Prostate gland (tissue), 2 donors: ENCODE data around the gene DOCK3. TPM values are rescaled to one million over a fixed set of nuclear protein-coding genes. Genes with fewer than 3 reads are reported as not detected.
"Not testable (repeated sequence)": the region's sequence is repeated elsewhere in the genome, so short reads cannot be mapped to it uniquely, and the experiment has no call there.

Source experiments
- DNase-seq: peaks from one replicate; pipeline ENCODE4 v3.0.0-alpha.2; 2019; ENCODE audit warnings: low spot score
- H3K27ac ChIP-seq, 2 donors: fragments of 200-600 bp; sonication (generic); 2 replicates each; pipeline ENCODE4 v1.5.1; 2017 to 2019
- H3K27me3 ChIP-seq: fragments of 200-600 bp; sonication (generic); replicated peaks from 2 replicates; pipeline ENCODE4 v1.5.1; 2019; ENCODE audit not compliant: insufficient read depth
- H3K36me3 ChIP-seq, 2 donors: fragments of 200-600 bp; sonication (generic); 1 replicate in 1 of 2; 2 replicates in 1 of 2; pipeline versions ENCODE4 v1.5.1 to v1.8.1; 2017 to 2019
- H3K4me1 ChIP-seq: fragments of 200-600 bp; sonication (generic); replicated peaks from 2 replicates; pipeline ENCODE4 v1.5.1; 2019
- H3K4me3 ChIP-seq, 2 donors: fragments of 200-600 bp; sonication (generic); 2 replicates each; pipeline ENCODE4 v1.5.1; 2017 to 2019
- H3K9me3 ChIP-seq: fragments of 200-600 bp; sonication (generic); 2 replicates; pipeline ENCODE4 v1.5.1; 2017
- CTCF ChIP-seq, 4 experiments: fragments of 200-600 bp in 2 of 4; fragments of 450-650 bp in 2 of 4; sonication (generic) in 2 of 4; IDR thresholded peaks; 1 replicate in 3 of 4; 2 replicates in 1 of 4; pipeline ENCODE4 v1.5.1; 2016 to 2019; ENCODE audit warnings: antibody characterized with exemption in 4 of 4, mild to moderate bottlenecking in 2 of 4, moderate library complexity in 2 of 4
- POLR2A ChIP-seq: fragments of 450-650 bp; IDR thresholded peaks from one replicate; pipeline ENCODE4 v1.6.1; 2016; ENCODE audit warnings: antibody characterized with exemption, mild to moderate bottlenecking
- POLR2AphosphoS5 ChIP-seq: sonication (generic); formaldehyde crosslinking; IDR thresholded peaks from one replicate; pipeline ENCODE4 v1.6.1; 2017; ENCODE audit warnings: antibody characterized with exemption
- WGBS: methylation state at CpG from one replicate; pipeline ENCODE4 v1.1.5; 2018; 5-methylcytosine and 5-hydroxymethylcytosine counted together
- intact Hi-C: fragments of 100-400 bp; cut with DNase I; formaldehyde crosslinking; loops from one replicate; pipeline ENCODE4 v1.14.2; 2022
- total RNA-seq, 2 donors: library from RNA; depleted of rRNA; stranded (reverse); fragments of >200 nt; gene quantifications; one replicate each; pipeline ENCODE4 v1.1.0, GENCODE V29; 2016

The DOCK3 gene
- total RNA-seq, 2 donors from 2014 or later = 0.36 to 6.3 TPM

DNA sequence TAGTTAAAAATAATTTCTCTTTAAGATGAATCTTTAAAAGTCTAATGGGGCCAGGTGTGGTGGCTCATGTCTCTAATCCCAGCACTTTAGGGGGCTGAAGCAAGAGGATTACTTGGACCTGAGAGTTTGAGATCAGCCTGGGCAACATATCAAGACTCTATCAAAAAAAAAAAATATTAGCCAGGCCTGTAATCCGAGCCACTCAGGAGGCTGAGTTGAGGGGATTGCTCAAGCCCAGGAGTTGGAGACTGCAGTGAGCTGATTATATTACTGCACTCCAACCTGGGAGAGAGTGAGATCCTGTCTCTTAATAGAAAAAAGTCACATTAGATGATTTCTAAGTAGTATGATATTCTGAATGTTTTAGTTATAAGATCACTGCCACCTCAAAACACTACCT is 388.3 kb downstream of the DOCK3 start:
- WGBS = 15% methylated on average over 1 of the region's 1 CpG
- DNase-seq = no peak

GRCh38 chr3:51075221-51075775 is 400.6 kb downstream of the DOCK3 start:
- Histone ChIP-seq H3K9me3 (no peaks in the 10 kb centered on the region), H3K36me3 (no peaks in the 10 kb centered on the region), H3K4me1 (no peaks in the 10 kb centered on the region), H3K27ac (no peak overlapping the region), H3K4me3 (no peak overlapping the region), H3K27me3 (no peaks in the 10 kb centered on the region)
- intact Hi-C loops = no loop called here
- WGBS = 28% methylated on average over 2 of the region's 2 CpGs
- peak; percentile 53 for TF ChIP-seq POLR2AphosphoS5
- TF ChIP-seq CTCF (IDR thresholded peaks at IDR 0.05) = no peak
- DNase-seq = peak; percentile 39

More for the DNA sequence above, 388.3 kb downstream of the DOCK3 start:
- Histone ChIP-seq H3K27ac (no peak overlapping the region), H3K9me3 (no peaks in the 10 kb centered on the region), H3K36me3 (no peaks in the 10 kb centered on the region), H3K27me3 (no peaks in the 10 kb centered on the region), H3K4me3 (no peak overlapping the region), H3K4me1 (no peaks in the 10 kb centered on the region)
- intact Hi-C loops = no loop called here
- TF ChIP-seq POLR2A (no peak), CTCF (IDR thresholded peaks at IDR 0.05) (no peak), POLR2AphosphoS5 (no peak)

- Histone ChIP-seq H3K4me3 (no peak overlapping the region), H3K36me3 (no peaks in the 10 kb centered on the region), H3K27me3 (no peaks in the 10 kb centered on the region), H3K4me1 (no peaks in the 10 kb centered on the region), H3K27ac (no peak overlapping the region), H3K9me3 (no peaks in the 10 kb centered on the region)
- TF ChIP-seq POLR2AphosphoS5 (no peak), CTCF (IDR thresholded peaks at IDR 0.05) (no peak), POLR2A (no peak)
- intact Hi-C loops = no loop called here
- WGBS = 94% methylated on average over 2 of the region's 2 CpGs
- DNase-seq = no peak
Observed at GRCh38 chr3:51082363-51082762, 407.6 kb downstream of the DOCK3 start.

DNA sequence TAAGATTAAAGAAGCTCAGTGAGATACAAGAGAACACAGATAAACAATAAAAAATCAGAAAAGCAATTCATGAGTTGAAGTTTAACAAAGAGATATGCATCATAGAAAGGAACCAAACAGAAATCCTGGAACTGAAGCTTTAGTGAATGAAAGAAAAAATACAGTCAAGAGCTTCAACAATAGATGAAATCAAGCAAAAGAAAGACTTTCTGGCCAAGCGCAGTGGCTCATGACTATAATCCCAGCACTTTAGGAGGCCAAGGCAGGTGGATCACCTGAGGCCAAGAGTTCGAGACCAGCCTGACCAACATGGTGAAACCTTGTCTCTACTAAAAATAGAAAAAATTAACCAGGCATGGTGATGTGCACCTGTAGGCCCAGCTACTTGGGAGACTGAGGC is 408.8 kb downstream of the DOCK3 start:
- no peak for DNase-seq
- Histone ChIP-seq H3K36me3 (no peaks in the 10 kb centered on the region), H3K9me3 (no peaks in the 10 kb centered on the region), H3K4me3 (no peak overlapping the region), H3K27ac (no peak overlapping the region), H3K27me3 (no peaks in the 10 kb centered on the region), H3K4me1 (no peaks in the 10 kb centered on the region)
- 96% methylated on average over 2 of the region's 2 CpGs for WGBS
- TF ChIP-seq POLR2AphosphoS5 (no peak), POLR2A (no peak), CTCF (IDR thresholded peaks at IDR 0.05) (no peak)
- intact Hi-C loops = no loop called here

- H3K36me3 ChIP-seq, H3K4me1 ChIP-seq, H3K9me3 ChIP-seq, intact Hi-C loops, H3K27me3 ChIP-seq, H3K27ac ChIP-seq, DNase-seq, H3K4me3 ChIP-seq: not testable (repeated sequence)
- WGBS = 35% methylated on average over 6 of the region's 6 CpGs
Observed at GRCh38 chr3:51092141-51092540, 417.4 kb downstream of the DOCK3 start.

DNA sequence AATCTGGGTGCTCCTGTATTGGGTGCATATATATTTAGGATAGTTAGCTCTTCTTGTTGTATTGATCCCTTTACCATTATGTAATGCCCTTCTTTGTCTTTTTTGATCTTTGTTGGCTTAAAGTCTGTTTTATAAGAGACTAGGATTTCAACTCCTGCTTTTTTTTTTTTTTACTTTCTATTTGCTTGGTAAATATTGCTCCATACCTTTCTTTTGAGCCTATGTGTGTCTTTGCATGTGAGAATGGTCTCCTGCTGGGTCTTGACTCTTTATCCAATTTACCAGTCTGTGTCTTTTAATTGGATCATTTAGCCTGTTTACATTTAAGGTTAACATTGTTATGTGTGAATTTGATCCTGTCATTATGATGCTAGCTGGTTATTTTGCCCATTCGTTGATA is 420.1 kb downstream of the DOCK3 start:
- H3K4me3 ChIP-seq, intact Hi-C loops, H3K9me3 ChIP-seq, DNase-seq, H3K27ac ChIP-seq, H3K27me3 ChIP-seq, H3K4me1 ChIP-seq, H3K36me3 ChIP-seq: not testable (repeated sequence)
- WGBS = 33% methylated on average over 1 of the region's 1 CpG
